PC-9 (cell line): ENCODE measurements around the gene JADE1. TPM values are rescaled to one million over a fixed set of nuclear protein-coding genes. Genes with fewer than 3 reads are reported as not detected.

Experiments
- BruUV-seq: library from RNA; stranded (reverse); fragments of 400-500 nt; replicated peaks from 2 replicates; lab custom pipeline; 2021; lab: Mats Ljungman, UMichigan
- CTCF ChIA-PET: fragments of 300-600 bp; sonication (Branson Sonifier 250); formaldehyde crosslinking; loops from one replicate; lab custom pipeline; 2022; ENCODE audit warnings: antibody characterized with exemption; lab: Charles Lee
- POLR2A ChIA-PET: fragments of 300-600 bp; sonication (Branson Sonifier 250); formaldehyde crosslinking; loops from one replicate; lab custom pipeline; 2022; ENCODE audit warnings: antibody characterized with exemption; ENCODE audit not compliant: unreplicated experiment; lab: Charles Lee
- DNase-seq, 2 experiments: peaks; one replicate each; pipeline versions ENCODE4 v3.0.0 to v3.0.0-alpha.2; 2015 to 2022; ENCODE audit warnings: mixed read lengths in 1 of 2
- H2AFZ ChIP-seq: fragments of 200-600 bp; sonication (generic); 2 replicates; pipeline ENCODE4 v1.8.1; 2017; ENCODE audit warnings: antibody characterized with exemption
- H3F3A ChIP-seq: fragments of 200-600 bp; sonication (generic); 2 replicates; pipeline ENCODE4 v1.8.1; 2017; ENCODE audit warnings: antibody characterized with exemption, mild to moderate bottlenecking, low read depth; ENCODE audit not compliant: insufficient read depth
- H3K27ac ChIP-seq: fragments of 200-600 bp; sonication (generic); 2 replicates; pipeline ENCODE4 v1.6.1; 2016; ENCODE audit warnings: mixed run types
- H3K27me3 ChIP-seq: fragments of 200-600 bp; sonication (generic); 2 replicates; pipeline ENCODE4 v1.6.1; 2016; ENCODE audit warnings: low read depth, mixed run types; ENCODE audit not compliant: insufficient read depth
- H3K36me3 ChIP-seq: fragments of 200-600 bp; sonication (generic); 2 replicates; pipeline ENCODE4 v1.6.1; 2016; ENCODE audit warnings: low read depth, mixed run types
- H3K4me1 ChIP-seq: fragments of 200-600 bp; sonication (generic); replicated peaks from 2 replicates; pipeline ENCODE4 v1.6.1; 2016; ENCODE audit warnings: mixed run types; ENCODE audit not compliant: insufficient read depth
- H3K4me2 ChIP-seq: fragments of 200-600 bp; sonication (generic); 2 replicates; pipeline ENCODE4 v1.6.1; 2017; ENCODE audit warnings: mixed run types
- H3K4me3 ChIP-seq: fragments of 200-600 bp; sonication (generic); 2 replicates; pipeline ENCODE4 v1.6.1; 2016; ENCODE audit warnings: mixed run types
- H3K79me2 ChIP-seq: fragments of 200-600 bp; sonication (generic); 2 replicates; pipeline ENCODE4 v1.6.1; 2017; ENCODE audit warnings: low read depth, mixed run types
- H3K9me2 ChIP-seq: fragments of 200-600 bp; sonication (generic); 2 replicates; pipeline ENCODE4 v1.8.1; 2017; ENCODE audit warnings: mild to moderate bottlenecking; ENCODE audit not compliant: insufficient read depth
- H3K9me3 ChIP-seq: fragments of 200-600 bp; sonication (generic); 2 replicates; pipeline ENCODE4 v1.8.1; 2016; ENCODE audit warnings: low read depth; ENCODE audit not compliant: insufficient read depth
- H4K20me1 ChIP-seq: fragments of 200-600 bp; sonication (generic); 2 replicates; pipeline ENCODE4 v1.8.1; 2017; ENCODE audit not compliant: insufficient read depth
- CTCF ChIP-seq: fragments of 200-600 bp; sonication (generic); conservative IDR thresholded peaks from 2 replicates; pipeline ENCODE4 v1.6.1; 2017; ENCODE audit warnings: mixed run types, antibody characterized with exemption, mild to moderate bottlenecking, moderate library complexity
- EZH2 ChIP-seq: fragments of 200-600 bp; sonication (generic); IDR thresholded peaks from 2 replicates; pipeline ENCODE4 v1.8.0; 2017; ENCODE audit warnings: antibody characterized with exemption, low read depth
- intact Hi-C: fragments of 100-400 bp; cut with micrococcal nuclease; formaldehyde crosslinking; loops from one replicate; pipeline ENCODE4 v1.10.0; 2022; ENCODE audit not compliant: unreplicated experiment
- total RNA-seq: library from RNA; stranded (reverse); gene quantifications from 2 replicates; pipeline ENCODE4 v1.2.3, GENCODE V29; 2021

The JADE1 gene
- total RNA-seq, 1 experiment from 2014 or later = 23.1 TPM

GRCh38 chr4:128869776-128870509 lies 60.4 kb downstream of the JADE1 start:
- Histone ChIP-seq H3K4me1 (no peaks in the 10 kb centered on the region), H3K36me3 (no peaks in the 10 kb centered on the region; the same call in 1 of the 2 replicates), H3K27ac (no peak overlapping the region), H4K20me1 (no peaks in the 10 kb centered on the region), H3K9me2 (no peaks in the 10 kb centered on the region), H2AFZ (no peak overlapping the region), H3K9me3 (no peaks in the 10 kb centered on the region), H3K4me3 (no peak overlapping the region), H3K79me2 (no peaks in the 10 kb centered on the region), H3K27me3 (no peaks in the 10 kb centered on the region), H3F3A (no peaks in the 10 kb centered on the region), H3K4me2 (no peak overlapping the region)
- ChIA-PET POLR2A (no interaction called here), CTCF (no interaction called here)
- no peak for TF ChIP-seq CTCF
- TF ChIP-seq EZH2 = no peak
- intact Hi-C loops = no loop called here
- no peak for DNase-seq
- no TSS peak for BruUV-seq

GRCh38 chr4:128871948-128872347 lies 62.4 kb downstream of the JADE1 start:
- Histone ChIP-seq H3K9me2 (no peaks in the 10 kb centered on the region), H3F3A (no peaks in the 10 kb centered on the region), H3K4me2 (no peak overlapping the region), H3K9me3 (no peaks in the 10 kb centered on the region), H3K79me2 (no peaks in the 10 kb centered on the region), H3K27me3 (no peaks in the 10 kb centered on the region), H2AFZ (no peak overlapping the region), H3K36me3 (no peaks in the 10 kb centered on the region; the same call in 1 of the 2 replicates), H3K27ac (no peak overlapping the region), H3K4me3 (no peak overlapping the region), H3K4me1 (no peaks in the 10 kb centered on the region), H4K20me1 (no peaks in the 10 kb centered on the region)
- DNase-seq = no peak
- BruUV-seq = no TSS peak
- no peak for TF ChIP-seq CTCF
- no peak for TF ChIP-seq EZH2
- CTCF ChIA-PET = no interaction called here
- POLR2A ChIA-PET = no interaction called here
- intact Hi-C loops = no loop called here

GRCh38 chr4:128876200-128876599 lies 66.7 kb downstream of the JADE1 start:
- CTCF ChIA-PET = no interaction called here
- Histone ChIP-seq H3K79me2 (no peaks in the 10 kb centered on the region), H4K20me1 (no peaks in the 10 kb centered on the region), H2AFZ (no peak overlapping the region), H3K4me3 (no peak overlapping the region), H3K4me1 (no peaks in the 10 kb centered on the region), H3K9me2 (no peaks in the 10 kb centered on the region), H3K36me3 (no peaks in the 10 kb centered on the region; the same call in 1 of the 2 replicates), H3K27ac (no peak overlapping the region), H3K9me3 (no peaks in the 10 kb centered on the region), H3K4me2 (no peak overlapping the region), H3K27me3 (no peaks in the 10 kb centered on the region), H3F3A (no peaks in the 10 kb centered on the region)
- POLR2A ChIA-PET = no interaction called here
- TF ChIP-seq EZH2 (no peak), CTCF (no peak)
- DNase-seq = no peak
- intact Hi-C loops = no loop called here
- no TSS peak for BruUV-seq
